ENCODE data around the gene NAB2. TPM values are rescaled to one million over a fixed set of nuclear protein-coding genes. Genes with fewer than 3 reads are reported as not detected.
A peak's percentile ranks its signal among the peaks of the same experiment; 100 is the strongest.

Gene NAB2
- total and polyA plus RNA-seq, 9 of the 15 experiments (the other 6 are each of a cell fraction or from before 2014, with no cell fraction given) = 0.45 to 40.9 (median 20.4) TPM

- no peak for TF ChIP-seq RREB1 (CRISPR knock-in tag; IDR thresholded peaks at IDR 0.05)
- no peak for TF ChIP-seq ZSCAN29 (IDR thresholded peaks at IDR 0.05)
- TF ChIP-seq ARID1B (IDR thresholded peaks at IDR 0.05) = peak; percentile 61
- peak; percentile 24; the same call in 1 of the 2 replicates for TF ChIP-seq GATAD2A (IDR thresholded peaks at IDR 0.05)
- 0 out of 2 replicates have a peak, but pooled peaks have one; percentile 14 for TF ChIP-seq ZNF263 (CRISPR knock-in tag; IDR thresholded peaks at IDR 0.05; ENCODE audit: borderline replicate concordance)
- peak; percentile 49; the same call in 1 of the 2 replicates for TF ChIP-seq ELF1 (tag; IDR thresholded peaks at IDR 0.05)
- TF ChIP-seq EWSR1 (IDR thresholded peaks at IDR 0.05; ENCODE audit: borderline replicate concordance, low read depth, partially characterized antibody) = no peak
- TF ChIP-seq, protein P1, sequence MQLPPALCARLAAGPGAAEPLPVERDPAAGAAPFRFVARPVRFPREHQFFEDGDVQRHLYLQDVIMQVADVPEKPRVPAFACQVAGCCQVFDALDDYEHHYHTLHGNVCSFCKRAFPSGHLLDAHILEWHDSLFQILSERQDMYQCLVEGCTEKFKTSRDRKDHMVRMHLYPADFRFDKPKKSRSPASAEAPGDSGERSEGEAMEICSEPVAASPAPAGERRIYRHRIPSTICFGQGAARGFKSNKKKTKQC (CRISPR knock-in tag; IDR thresholded peaks at IDR 0.05) = no peak
- TF ChIP-seq, protein P2, sequence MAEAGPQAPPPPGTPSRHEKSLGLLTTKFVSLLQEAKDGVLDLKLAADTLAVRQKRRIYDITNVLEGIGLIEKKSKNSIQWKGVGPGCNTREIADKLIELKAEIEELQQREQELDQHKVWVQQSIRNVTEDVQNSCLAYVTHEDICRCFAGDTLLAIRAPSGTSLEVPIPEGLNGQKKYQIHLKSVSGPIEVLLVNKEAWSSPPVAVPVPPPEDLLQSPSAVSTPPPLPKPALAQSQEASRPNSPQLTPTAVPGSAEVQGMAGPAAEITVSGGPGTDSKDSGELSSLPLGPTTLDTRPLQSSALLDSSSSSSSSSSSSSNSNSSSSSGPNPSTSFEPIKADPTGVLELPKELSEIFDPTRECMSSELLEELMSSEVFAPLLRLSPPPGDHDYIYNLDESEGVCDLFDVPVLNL (CRISPR knock-in tag; IDR thresholded peaks at IDR 0.05; ENCODE audit: low read depth) = no peak
- TF ChIP-seq ZNF274 (IDR thresholded peaks at IDR 0.05; ENCODE audit: borderline replicate concordance, low read depth, low read length) = no peak
- TF ChIP-seq, protein P3, sequence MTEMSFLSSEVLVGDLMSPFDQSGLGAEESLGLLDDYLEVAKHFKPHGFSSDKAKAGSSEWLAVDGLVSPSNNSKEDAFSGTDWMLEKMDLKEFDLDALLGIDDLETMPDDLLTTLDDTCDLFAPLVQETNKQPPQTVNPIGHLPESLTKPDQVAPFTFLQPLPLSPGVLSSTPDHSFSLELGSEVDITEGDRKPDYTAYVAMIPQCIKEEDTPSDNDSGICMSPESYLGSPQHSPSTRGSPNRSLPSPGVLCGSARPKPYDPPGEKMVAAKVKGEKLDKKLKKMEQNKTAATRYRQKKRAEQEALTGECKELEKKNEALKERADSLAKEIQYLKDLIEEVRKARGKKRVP (CRISPR knock-in tag; IDR thresholded peaks at IDR 0.05) = 0 out of 2 replicates have a peak, but pooled peaks have one; percentile 2
- no peak for TF ChIP-seq NFXL1 (CRISPR knock-in tag; IDR thresholded peaks at IDR 0.05)
- TF ChIP-seq U2AF2 (optimal IDR thresholded peaks at IDR 0.05; ENCODE audit: low read depth, low read length) = no peak
- TF ChIP-seq ETV1 (tag; conservative IDR thresholded peaks at IDR 0.05; ENCODE audit: low read depth) = peak; percentile 8; the same call in 1 of the 2 replicates
- TF ChIP-seq SPI1 (IDR thresholded peaks at IDR 0.05; ENCODE audit: borderline replicate concordance, low read depth, low read length) = peak; percentile 19; the same call in 1 of the 2 replicates
- TF ChIP-seq NRF1 (conservative IDR thresholded peaks at IDR 0.05 in 1 of 2, IDR thresholded peaks at IDR 0.05 in 1 of 2) = peak; percentile 47 to 52; a peak in 3 of 4 replicates
- TF ChIP-seq DMBX1 (CRISPR knock-in tag; IDR thresholded peaks at IDR 0.05; ENCODE audit: borderline replicate concordance) = peak; percentile 31; the same call in 1 of the 2 replicates
- no peak for TF ChIP-seq ZNF431 (CRISPR knock-in tag; IDR thresholded peaks at IDR 0.05)
- TF ChIP-seq NBN (IDR thresholded peaks at IDR 0.05; ENCODE audit: low read depth) = no peak
- peak; percentile 73 for TF ChIP-seq MTA1 (IDR thresholded peaks at IDR 0.05; ENCODE audit: borderline replicate concordance)
- 0 out of 2 replicates have a peak, but pooled peaks have one; percentile 41 for TF ChIP-seq ZEB2 (IDR thresholded peaks at IDR 0.05)
- TF ChIP-seq RBM25 (IDR thresholded peaks at IDR 0.05; ENCODE audit: low read depth, low read length, severe bottlenecking) = no peak
Measured at GRCh38 chr12:57085999-57086492, 2.9 kb upstream of the NAB2 start (continued).

Data from K562 (cell line).